DOHH2 (cell line): ENCODE results near the gene ZSCAN1.

Experiments
- EZH2phosphoT487 ChIP-seq: fragments of 200-600 bp; sonication (generic); IDR thresholded peaks from 2 replicates; pipeline ENCODE4 v1.6.1; 2017; ENCODE audit warnings: borderline replicate concordance, mild to moderate bottlenecking, antibody characterized with exemption, low read length, moderate library complexity, mixed read lengths
- TF ChIP-seq, protein P1 (sequence below): fragments of 200-600 bp; sonication (generic); IDR thresholded peaks from one replicate; pipeline ENCODE4 v1.5.1; 2014; ENCODE audit warnings: antibody characterized with exemption, mild to moderate bottlenecking, low read depth, low read length; ENCODE audit not compliant: poor library complexity, severe bottlenecking

- TF ChIP-seq, protein P1, sequence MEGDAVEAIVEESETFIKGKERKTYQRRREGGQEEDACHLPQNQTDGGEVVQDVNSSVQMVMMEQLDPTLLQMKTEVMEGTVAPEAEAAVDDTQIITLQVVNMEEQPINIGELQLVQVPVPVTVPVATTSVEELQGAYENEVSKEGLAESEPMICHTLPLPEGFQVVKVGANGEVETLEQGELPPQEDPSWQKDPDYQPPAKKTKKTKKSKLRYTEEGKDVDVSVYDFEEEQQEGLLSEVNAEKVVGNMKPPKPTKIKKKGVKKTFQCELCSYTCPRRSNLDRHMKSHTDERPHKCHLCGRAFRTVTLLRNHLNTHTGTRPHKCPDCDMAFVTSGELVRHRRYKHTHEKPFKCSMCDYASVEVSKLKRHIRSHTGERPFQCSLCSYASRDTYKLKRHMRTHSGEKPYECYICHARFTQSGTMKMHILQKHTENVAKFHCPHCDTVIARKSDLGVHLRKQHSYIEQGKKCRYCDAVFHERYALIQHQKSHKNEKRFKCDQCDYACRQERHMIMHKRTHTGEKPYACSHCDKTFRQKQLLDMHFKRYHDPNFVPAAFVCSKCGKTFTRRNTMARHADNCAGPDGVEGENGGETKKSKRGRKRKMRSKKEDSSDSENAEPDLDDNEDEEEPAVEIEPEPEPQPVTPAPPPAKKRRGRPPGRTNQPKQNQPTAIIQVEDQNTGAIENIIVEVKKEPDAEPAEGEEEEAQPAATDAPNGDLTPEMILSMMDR = no peak
- TF ChIP-seq EZH2phosphoT487 = no peak
Measured at GRCh38 chr19:58047672-58048071, 13.8 kb downstream of the ZSCAN1 start.
